Caco-2 (cell line): ENCODE data around the gene PPP1R9A. TPM values are rescaled to one million over a fixed set of nuclear protein-coding genes. Genes with fewer than 3 reads are reported as not detected.

Experiments
- BruUV-seq: library from RNA; stranded (reverse); fragments of 400-500 nt; replicated peaks from 2 replicates; lab custom pipeline; 2021; lab: Mats Ljungman, UMichigan
- CTCF ChIA-PET: fragments of 300-600 bp; sonication (Branson Sonifier 250); formaldehyde crosslinking; loops from one replicate; lab custom pipeline; 2022; ENCODE audit warnings: antibody characterized with exemption; lab: Charles Lee
- POLR2A ChIA-PET: fragments of 300-600 bp; sonication (Branson Sonifier 250); formaldehyde crosslinking; loops from one replicate; lab custom pipeline; 2022; ENCODE audit warnings: antibody characterized with exemption; lab: Charles Lee
- DNase-seq, 2 experiments: peaks; one replicate each; pipeline versions ENCODE4 v3.0.0 to v3.0.0-alpha.2; 2020 to 2022
- H3K27me3 ChIP-seq: replicated peaks from 2 replicates; pipeline ENCODE4 v1.6.0; 2011; ENCODE audit warnings: low read length; ENCODE audit not compliant: control insufficient read depth, insufficient read depth
- H3K36me3 ChIP-seq: 2 replicates; pipeline ENCODE4 v1.5.1; 2011; ENCODE audit warnings: low read length; ENCODE audit not compliant: control insufficient read depth, insufficient read depth
- H3K4me1 ChIP-seq: fragments of 250-450 bp; sonication (Bioruptor Pico); 2 replicates; pipeline ENCODE4 v1.5.1; 2020; ENCODE audit warnings: mild to moderate bottlenecking
- H3K4me3 ChIP-seq: 2 replicates; pipeline ENCODE4 v1.5.1; 2011; ENCODE audit warnings: low read depth, mild to moderate bottlenecking, control low read depth, low read length
- H3K9me3 ChIP-seq: fragments of 250-450 bp; sonication (Bioruptor Pico); 2 replicates; pipeline ENCODE4 v1.5.1; 2020; ENCODE audit warnings: mild to moderate bottlenecking, moderate library complexity
- H3K27ac Mint-ChIP-seq: one replicate; pipeline ENCODE4 v1.8.0; 2022; ENCODE audit warnings: mixed read lengths; ENCODE audit not compliant: unreplicated experiment
- H3K27me3 Mint-ChIP-seq: one replicate; pipeline ENCODE4 v1.8.0; 2022; ENCODE audit warnings: mixed read lengths; ENCODE audit not compliant: insufficient read depth, unreplicated experiment
- H3K36me3 Mint-ChIP-seq: one replicate; pipeline ENCODE4 v1.8.0; 2022; ENCODE audit warnings: mild to moderate bottlenecking, mixed read lengths; ENCODE audit not compliant: insufficient read depth, unreplicated experiment
- H3K4me1 Mint-ChIP-seq: one replicate; pipeline ENCODE4 v1.8.0; 2022; ENCODE audit warnings: low read depth, mixed read lengths; ENCODE audit not compliant: unreplicated experiment
- H3K4me3 Mint-ChIP-seq: one replicate; pipeline ENCODE4 v1.8.0; 2022; ENCODE audit warnings: mild to moderate bottlenecking, moderate library complexity, mixed read lengths; ENCODE audit not compliant: unreplicated experiment
- H3K9me3 Mint-ChIP-seq: one replicate; pipeline ENCODE4 v1.8.0; 2022; ENCODE audit warnings: mixed read lengths; ENCODE audit not compliant: unreplicated experiment
- CTCF ChIP-seq, 2 experiments: fragments of 200-600 bp in 1 of 2; IDR thresholded peaks; 1 replicate in 1 of 2; 2 replicates in 1 of 2; pipeline versions ENCODE4 v1.5.1 to v1.8.0; 2011 to 2022; ENCODE audit warnings: antibody characterized with exemption in 1 of 2, control low read depth in 1 of 2, inconsistent platforms in 1 of 2, low read depth in 1 of 2, low read length in 1 of 2, mild to moderate bottlenecking in 1 of 2, moderate library complexity in 1 of 2; ENCODE audit not compliant: insufficient read depth in 1 of 2, severe bottlenecking in 1 of 2, unreplicated experiment in 1 of 2
- intact Hi-C: fragments of 100-400 bp; cut with micrococcal nuclease; formaldehyde crosslinking; loops from one replicate; pipeline ENCODE4 v1.10.0; 2022; ENCODE audit not compliant: unreplicated experiment
- total RNA-seq: library from RNA; stranded (reverse); gene quantifications from 2 replicates; pipeline ENCODE4 v1.2.3, GENCODE V29; 2022

The PPP1R9A gene
- total RNA-seq, 1 experiment from 2014 or later = 37.4 TPM

DNA sequence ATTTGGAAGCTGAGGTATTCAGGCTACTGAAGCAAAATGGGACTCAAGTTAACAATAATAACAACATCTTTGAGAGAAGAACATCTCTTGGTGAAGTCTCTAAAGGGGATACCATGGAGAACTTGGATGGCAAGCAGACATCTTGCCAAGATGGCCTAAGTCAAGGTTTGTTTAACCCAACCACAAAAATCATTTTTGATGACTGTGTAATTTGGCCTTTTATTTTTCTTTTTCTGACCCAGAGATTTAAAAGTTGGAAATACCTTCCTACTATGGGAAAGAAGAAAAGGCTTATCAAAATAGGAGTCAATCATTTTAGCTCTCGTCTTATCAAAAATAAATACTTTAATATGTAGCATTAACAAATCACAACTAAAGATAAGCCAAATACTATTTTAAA, 344.6 kb downstream of the PPP1R9A start:
- DNase-seq = no peak
- ChIA-PET POLR2A (no interaction called here), CTCF (no interaction called here)
- Mint-ChIP-seq H3K27ac (no peak overlapping the region), H3K9me3 (no peaks in the 10 kb centered on the region), H3K27me3 (no peaks in the 10 kb centered on the region), H3K4me3 (no peak overlapping the region), H3K4me1 (no peaks in the 10 kb centered on the region), H3K36me3 (no peaks in the 10 kb centered on the region)
- Histone ChIP-seq H3K27me3 (no peaks in the 10 kb centered on the region), H3K36me3 (no peaks in the 10 kb centered on the region), H3K4me1 (no peaks in the 10 kb centered on the region), H3K9me3 (no peaks in the 10 kb centered on the region), H3K4me3 (no peak overlapping the region)
- no peak for TF ChIP-seq CTCF (IDR thresholded peaks at IDR 0.05; ENCODE audit: insufficient read depth in 1 of 2, low read depth in 1 of 2, low read length in 1 of 2, severe bottlenecking in 1 of 2, unreplicated experiment in 1 of 2)
- intact Hi-C loops = no loop called here
- BruUV-seq = no TSS peak

DNA sequence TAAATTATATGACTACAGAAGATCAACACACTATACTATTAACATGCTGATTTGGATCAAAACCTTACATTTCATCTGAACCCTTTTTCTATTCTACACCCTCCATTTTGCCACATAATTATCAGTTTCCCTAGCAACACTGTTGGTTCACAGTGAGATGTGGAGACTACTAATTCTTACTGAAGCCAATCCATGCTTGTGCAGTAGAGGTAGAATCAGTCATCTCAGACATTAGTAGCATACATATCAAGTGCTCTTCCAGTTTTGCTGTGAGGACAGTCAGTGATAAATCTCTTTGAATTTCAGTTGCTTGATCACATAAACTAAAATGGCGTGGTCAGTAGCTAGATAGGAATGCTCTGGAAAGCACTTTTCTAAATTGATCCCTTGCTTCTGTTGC, 346.6 kb downstream of the PPP1R9A start:
- intact Hi-C loops = no loop called here
- H3K36me3 Mint-ChIP-seq = peaks cover 4% of the 10 kb centered on the region
- no peaks in the 10 kb centered on the region for H3K9me3 Mint-ChIP-seq
- ChIA-PET CTCF (no interaction called here), POLR2A (no interaction called here)
- no peak overlapping the region for H3K4me3 Mint-ChIP-seq
- Histone ChIP-seq H3K9me3 (no peaks in the 10 kb centered on the region), H3K27me3 (no peaks in the 10 kb centered on the region), H3K4me1 (no peaks in the 10 kb centered on the region), H3K36me3 (no peaks in the 10 kb centered on the region), H3K4me3 (no peak overlapping the region)
- no peak for DNase-seq
- no peak overlapping the region for H3K27ac Mint-ChIP-seq
- no TSS peak for BruUV-seq
- H3K27me3 Mint-ChIP-seq = no peaks in the 10 kb centered on the region
- H3K4me1 Mint-ChIP-seq = no peaks in the 10 kb centered on the region
- TF ChIP-seq CTCF (IDR thresholded peaks at IDR 0.05; ENCODE audit: insufficient read depth in 1 of 2, low read depth in 1 of 2, low read length in 1 of 2, severe bottlenecking in 1 of 2, unreplicated experiment in 1 of 2) = no peak

DNA sequence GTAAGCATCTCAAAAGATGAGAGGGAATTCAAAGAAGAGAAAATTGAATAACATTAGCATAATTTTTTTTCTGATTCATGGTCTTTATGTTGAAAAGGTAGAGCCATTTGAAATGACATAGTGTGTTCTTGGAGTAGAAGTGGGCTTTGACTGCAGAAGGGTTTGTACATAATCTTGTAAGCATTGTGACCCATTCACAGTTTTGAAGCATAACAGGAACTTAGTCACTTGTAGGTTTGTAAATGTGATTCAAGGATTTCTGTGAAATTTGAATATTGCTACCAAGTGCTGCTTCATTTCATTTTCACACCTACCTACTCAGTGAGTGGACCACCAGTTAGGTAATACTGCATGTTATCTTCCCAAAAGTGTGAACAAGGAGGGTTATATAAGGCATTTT, 348.3 kb downstream of the PPP1R9A start:
- no peaks in the 10 kb centered on the region for H3K36me3 ChIP-seq
- H3K9me3 Mint-ChIP-seq = no peaks in the 10 kb centered on the region
- H3K27ac Mint-ChIP-seq = no peak overlapping the region
- BruUV-seq = no TSS peak
- H3K4me1 Mint-ChIP-seq = no peaks in the 10 kb centered on the region
- H3K36me3 Mint-ChIP-seq = peaks cover 4% of the 10 kb centered on the region
- POLR2A ChIA-PET = no interaction called here
- no peak overlapping the region for H3K4me3 Mint-ChIP-seq
- TF ChIP-seq CTCF (IDR thresholded peaks at IDR 0.05; ENCODE audit: insufficient read depth in 1 of 2, low read depth in 1 of 2, low read length in 1 of 2, severe bottlenecking in 1 of 2, unreplicated experiment in 1 of 2) = no peak
- no peaks in the 10 kb centered on the region for H3K9me3 ChIP-seq
- no peaks in the 10 kb centered on the region for H3K4me1 ChIP-seq
- no peak for DNase-seq
- CTCF ChIA-PET = no interaction called here
- H3K27me3 Mint-ChIP-seq = no peaks in the 10 kb centered on the region
- intact Hi-C loops = no loop called here
- no peaks in the 10 kb centered on the region for H3K27me3 ChIP-seq
- no peak overlapping the region for H3K4me3 ChIP-seq
